ENCODE results near the gene PIK3C2A. TPM values are rescaled to one million over a fixed set of nuclear protein-coding genes. Genes with fewer than 3 reads are reported as not detected.

Gene PIK3C2A
- total RNA-seq, 1 experiment from 2014 or later, result 35.0 TPM

GRCh38 chr11:17173332-17173731, 34.5 kb downstream of the PIK3C2A start:
- H3K36me3 ChIP-seq (ENCODE audit: low read depth, low read length), result no peaks in the 10 kb centered on the region
- H3K9me3 ChIP-seq (ENCODE audit: low read length), result no peaks in the 10 kb centered on the region
- no peaks in the 10 kb centered on the region for H3K4me1 ChIP-seq (ENCODE audit: insufficient read depth, low read length)
- H4K20me1 ChIP-seq (ENCODE audit: low read length), result no peaks in the 10 kb centered on the region
- H3K9ac ChIP-seq (ENCODE audit: low read length), result no peak overlapping the region
- no peak for DNase-seq
- TF ChIP-seq EZH2 (IDR thresholded peaks at IDR 0.05; ENCODE audit: low read length, unreplicated experiment), result no peak
- TF ChIP-seq EZH2phosphoT487 (IDR thresholded peaks at IDR 0.05; ENCODE audit: borderline replicate concordance, low read length), result no peak
- no peak overlapping the region for H2AFZ ChIP-seq (ENCODE audit: low read length)
- no peak for ATAC-seq
- BruUV-seq (replicated peaks), result no TSS peak
- intact Hi-C loops (cut with micrococcal nuclease), result no loop called here
- no peaks in the 10 kb centered on the region for H3F3A ChIP-seq (ENCODE audit: low read length, unreplicated experiment)
- POLR2A ChIA-PET (ENCODE audit: unreplicated experiment), result no interaction called here
- H3K79me2 ChIP-seq (ENCODE audit: low read length), result peaks cover 22% of the 10 kb centered on the region
- no peak overlapping the region for H3K4me2 ChIP-seq (ENCODE audit: low read length)
- no peak overlapping the region for H3K27ac ChIP-seq (ENCODE audit: low read length)
- no peak overlapping the region for H3K4me3 ChIP-seq (ENCODE audit: low read length)
- H3K9me2 ChIP-seq (replicated peaks; ENCODE audit: low read length), result no peaks in the 10 kb centered on the region
- H3K27me3 ChIP-seq (ENCODE audit: low read length), result no peaks in the 10 kb centered on the region
- CTCF ChIA-PET, result no interaction called here

DNA sequence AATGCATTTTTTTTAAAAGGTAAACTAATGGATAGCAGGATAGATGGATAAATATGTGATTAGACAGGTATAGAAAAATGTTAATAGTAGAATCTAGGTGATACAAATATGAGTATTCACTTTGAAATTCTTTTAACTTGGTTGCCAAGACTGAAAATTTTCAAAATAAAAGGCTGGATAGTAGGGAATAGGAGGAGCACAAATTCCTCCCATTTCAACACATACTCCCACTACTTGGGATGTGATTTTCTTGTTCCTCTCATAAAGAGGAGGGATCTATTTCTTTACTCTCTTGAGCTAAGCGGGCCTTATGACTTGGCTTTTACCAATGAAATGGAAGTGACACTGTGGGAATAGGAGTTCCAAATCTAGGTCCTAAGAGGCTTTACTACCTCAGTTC, 35.9 kb downstream of the PIK3C2A start:
- Histone ChIP-seq H3K4me1 (ENCODE audit: insufficient read depth, low read length) (no peaks in the 10 kb centered on the region), H3K9me3 (ENCODE audit: low read length) (no peaks in the 10 kb centered on the region), H3K4me3 (ENCODE audit: low read length) (no peak overlapping the region), H3K27ac (ENCODE audit: low read length) (no peak overlapping the region), H3K4me2 (ENCODE audit: low read length) (no peak overlapping the region), H3K9ac (ENCODE audit: low read length) (no peak overlapping the region), H3K79me2 (ENCODE audit: low read length) (peaks cover 25% of the 10 kb centered on the region), H2AFZ (ENCODE audit: low read length) (no peak overlapping the region), H3K36me3 (ENCODE audit: low read depth, low read length) (no peaks in the 10 kb centered on the region), H3F3A (ENCODE audit: low read length, unreplicated experiment) (no peaks in the 10 kb centered on the region), H3K27me3 (ENCODE audit: low read length) (no peaks in the 10 kb centered on the region), H3K9me2 (replicated peaks; ENCODE audit: low read length) (no peaks in the 10 kb centered on the region), H4K20me1 (ENCODE audit: low read length) (no peaks in the 10 kb centered on the region)
- no TSS peak for BruUV-seq (replicated peaks)
- no peak for ATAC-seq
- TF ChIP-seq EZH2 (IDR thresholded peaks at IDR 0.05; ENCODE audit: low read length, unreplicated experiment), result no peak
- no peak for TF ChIP-seq EZH2phosphoT487 (IDR thresholded peaks at IDR 0.05; ENCODE audit: borderline replicate concordance, low read length)
- no peak for TF ChIP-seq CTCF (conservative IDR thresholded peaks at IDR 0.05; ENCODE audit: low read depth, low read length)
- DNase-seq, result no peak
- intact Hi-C loops (cut with micrococcal nuclease), result no loop called here
- CTCF ChIA-PET, result no interaction called here
- POLR2A ChIA-PET (ENCODE audit: unreplicated experiment), result interaction anchor here (0.6 kb wide), 1 partner anchor 11 kb away, joined by 3 read pairs; no protein-coding TSS in a partner anchor

DNA sequence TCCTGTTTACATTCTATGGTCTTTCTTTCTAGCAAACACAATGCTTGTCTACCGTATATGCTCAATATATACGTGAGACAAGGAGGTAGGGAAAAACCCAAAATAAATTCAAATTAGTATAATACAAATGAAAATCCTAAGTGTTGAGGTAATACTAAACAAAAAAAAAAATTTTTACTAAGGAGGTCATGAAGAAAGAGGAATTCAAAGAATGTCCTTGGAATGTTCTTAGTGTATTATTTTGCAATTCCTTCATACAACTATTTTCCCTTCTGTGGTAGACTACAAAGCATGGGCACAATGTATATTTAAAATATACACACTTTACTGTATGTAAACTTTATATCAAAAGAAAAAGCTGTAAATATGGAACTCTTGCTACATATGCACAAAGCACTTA, 36.4 kb downstream of the PIK3C2A start:
- ATAC-seq (no peak), DNase-seq (no peak)
- H2AFZ ChIP-seq (ENCODE audit: low read length), result no peak overlapping the region
- no peak for TF ChIP-seq CTCF (conservative IDR thresholded peaks at IDR 0.05; ENCODE audit: low read depth, low read length)
- TF ChIP-seq EZH2 (IDR thresholded peaks at IDR 0.05; ENCODE audit: low read length, unreplicated experiment), result no peak
- no peak for TF ChIP-seq EZH2phosphoT487 (IDR thresholded peaks at IDR 0.05; ENCODE audit: borderline replicate concordance, low read length)
- H3K27ac ChIP-seq (ENCODE audit: low read length), result no peak overlapping the region
- H4K20me1 ChIP-seq (ENCODE audit: low read length), result no peaks in the 10 kb centered on the region
- H3K4me2 ChIP-seq (ENCODE audit: low read length), result no peak overlapping the region
- no peaks in the 10 kb centered on the region for H3K9me2 ChIP-seq (replicated peaks; ENCODE audit: low read length)
- BruUV-seq (replicated peaks), result no TSS peak
- H3F3A ChIP-seq (ENCODE audit: low read length, unreplicated experiment), result no peaks in the 10 kb centered on the region
- no peak overlapping the region for H3K4me3 ChIP-seq (ENCODE audit: low read length)
- H3K79me2 ChIP-seq (ENCODE audit: low read length), result peaks cover 27% of the 10 kb centered on the region
- no peaks in the 10 kb centered on the region for H3K27me3 ChIP-seq (ENCODE audit: low read length)
- ChIA-PET CTCF (no interaction called here), POLR2A (ENCODE audit: unreplicated experiment) (interaction anchor here (0.5 to 0.6 kb wide), 2 partner anchors 11 to 51 kb away, joined by 3 to 9 read pairs; no protein-coding TSS in a partner anchor)
- no peak overlapping the region for H3K9ac ChIP-seq (ENCODE audit: low read length)
- H3K4me1 ChIP-seq (ENCODE audit: insufficient read depth, low read length), result no peaks in the 10 kb centered on the region
- H3K9me3 ChIP-seq (ENCODE audit: low read length), result no peaks in the 10 kb centered on the region
- intact Hi-C loops (cut with micrococcal nuclease), result no loop called here
- H3K36me3 ChIP-seq (ENCODE audit: low read depth, low read length), result no peaks in the 10 kb centered on the region
